GM21367 (cell line): ENCODE data around the gene ZFP57.
A peak's percentile ranks its signal among the peaks of the same experiment; 100 is the strongest.

Experiments
- ATAC-seq: cut with Tn5 transposase; IDR thresholded peaks from one replicate; pipeline ENCODE4 v1.9.1; 2021; ENCODE audit not compliant: unreplicated experiment

ZFP57 gene

GRCh38 chr6:29680904-29681303, at the start of gene ZFP57:
Gene ZFP57, minus strand, starts transcription at chr6:29681152. Its CDS starts 4,149 bp downstream, at chr6:29677003.
- ATAC-seq: no peak

- no peak for ATAC-seq
Observed at GRCh38 chr6:29730575-29731126, 49.7 kb upstream of the ZFP57 start.

- no peak for ATAC-seq
Observed at GRCh38 chr6:29729774-29730328, 48.9 kb upstream of the ZFP57 start.

- ATAC-seq: no peak
Observed at GRCh38 chr6:29728875-29729270, 47.9 kb upstream of the ZFP57 start.

- no peak for ATAC-seq
Observed at GRCh38 chr6:29728173-29728874, 47.4 kb upstream of the ZFP57 start.

GRCh38 chr6:29727637-29728036, 46.7 kb upstream of the ZFP57 start:
- no peak for ATAC-seq

- ATAC-seq: no peak
Observed at GRCh38 chr6:29726571-29727194, 45.7 kb upstream of the ZFP57 start.

GRCh38 chr6:29726001-29726400, 45.0 kb upstream of the ZFP57 start:
- ATAC-seq: no peak

GRCh38 chr6:29724937-29725869, 44.3 kb upstream of the ZFP57 start:
- no peak for ATAC-seq

- no peak for ATAC-seq
Observed at GRCh38 chr6:29723666-29724588, 43.0 kb upstream of the ZFP57 start.

GRCh38 chr6:29723262-29723665, 42.3 kb upstream of the ZFP57 start, which contains the start of gene HLA-F:
Gene HLA-F, plus strand, starts transcription at chr6:29723434. Its CDS starts 30 bp downstream, at chr6:29723464.
- peak; percentile 79 for ATAC-seq

- ATAC-seq: no peak
Observed at GRCh38 chr6:29720863-29721262, 39.9 kb upstream of the ZFP57 start.

- ATAC-seq: no peak
Observed at GRCh38 chr6:29710281-29710941, 29.5 kb upstream of the ZFP57 start.

- ATAC-seq: no peak
Observed at GRCh38 chr6:29709188-29709587, 28.2 kb upstream of the ZFP57 start.

- ATAC-seq: no peak
Observed at GRCh38 chr6:29708432-29709179, 27.7 kb upstream of the ZFP57 start.

- ATAC-seq: no peak
Observed at GRCh38 chr6:29705389-29706231, 24.7 kb upstream of the ZFP57 start.

- ATAC-seq: no peak
Observed at GRCh38 chr6:29702519-29703103, 21.7 kb upstream of the ZFP57 start.
